Lung (tissue), 12 donors: ENCODE results near the gene DEPDC5. TPM values are rescaled to one million over a fixed set of nuclear protein-coding genes. Genes with fewer than 3 reads are reported as not detected.
"Not testable (repeated sequence)": the region's sequence is repeated elsewhere in the genome, so short reads cannot be mapped to it uniquely, and the experiment has no call there.

Experiments
- ATAC-seq: fragments of 200-7000 bp; cut with Tn5 transposase; one replicate; pipeline ENCODE4 v1.9.1; 2020; ENCODE audit warnings: moderate number of reproducible peaks; ENCODE audit not compliant: insufficient read depth, low FRiP score
- DNase-seq, 3 donors: peaks; one replicate each; pipeline ENCODE4 v3.0.0-alpha.2; 2013 to 2017
- H3K27ac ChIP-seq, 2 donors: one replicate each; pipeline ENCODE4 v1.5.1; 2013; ENCODE audit warnings: mild to moderate bottlenecking in 2 of 2, moderate library complexity in 2 of 2, control low read depth in 1 of 2, inconsistent platforms in 1 of 2, low read depth in 1 of 2, low read length in 1 of 2
- H3K27me3 ChIP-seq, 3 donors: one replicate each; pipeline ENCODE4 v1.5.1; 2013; ENCODE audit warnings: low read length in 2 of 3; ENCODE audit not compliant: control insufficient read depth in 3 of 3, insufficient read depth in 3 of 3
- H3K36me3 ChIP-seq, 4 donors: one replicate each; pipeline ENCODE4 v1.5.1; 2013; ENCODE audit warnings: low read length in 4 of 4, mild to moderate bottlenecking in 1 of 4, moderate library complexity in 1 of 4; ENCODE audit not compliant: control insufficient read depth in 4 of 4, insufficient read depth in 4 of 4
- H3K4me1 ChIP-seq, 5 donors: one replicate each; pipeline ENCODE4 v1.5.1; 2013; ENCODE audit warnings: low read length in 5 of 5, mild to moderate bottlenecking in 2 of 5, moderate library complexity in 1 of 5; ENCODE audit not compliant: control insufficient read depth in 5 of 5, insufficient read depth in 5 of 5
- H3K4me3 ChIP-seq: one replicate; pipeline ENCODE4 v1.5.1; 2013; ENCODE audit warnings: mild to moderate bottlenecking, control low read depth, moderate library complexity
- H3K9ac ChIP-seq, 2 donors: one replicate each; pipeline ENCODE4 v1.5.1; 2013; ENCODE audit warnings: low read length in 2 of 2, control low read depth in 1 of 2; ENCODE audit not compliant: insufficient read depth in 1 of 2
- H3K9me3 ChIP-seq, 4 donors: one replicate each; pipeline ENCODE4 v1.5.1; 2013; ENCODE audit warnings: low read length in 3 of 4, mild to moderate bottlenecking in 1 of 4, moderate library complexity in 1 of 4; ENCODE audit not compliant: control insufficient read depth in 4 of 4, insufficient read depth in 3 of 4
- CTCF ChIP-seq: IDR thresholded peaks from 2 replicates; pipeline ENCODE4 v1.5.1; 2012; ENCODE audit warnings: mild to moderate bottlenecking; ENCODE audit errors: control extremely low read depth, extremely low read depth
- WGBS, 2 donors: extraction: QIAGEN DNeasy Blood & Tissue Kit; methylation state at CpG; one replicate each; pipeline ENCODE4 v1.1.7; 2013; 5-methylcytosine and 5-hydroxymethylcytosine counted together
- polyA plus RNA-seq, 2 donors: library from polyadenylated mRNA; stranded (reverse); fragments of 200-250 nt; gene quantifications; one replicate each; pipeline ENCODE4 v1.2.1, GENCODE V29; 2013
- total RNA-seq, 2 donors: library from RNA; depleted of rRNA in 1 of 2; stranded (reverse); fragments of >200 nt in 1 of 2; gene quantifications; one replicate each; pipeline ENCODE4 v1.2.1, GENCODE V29; 2014 to 2021
- donor health status: control.
- donor health status: control.
- donor health status: Bipolar disorder and iron deficiency.
- donor health status: healthy.
- donor health status: DM: yes; HTN: yes; CAD: no.

Gene DEPDC5
- total and polyA plus RNA-seq, 4 donors: 6.6 to 29.0 (median 16.3) TPM

DNA sequence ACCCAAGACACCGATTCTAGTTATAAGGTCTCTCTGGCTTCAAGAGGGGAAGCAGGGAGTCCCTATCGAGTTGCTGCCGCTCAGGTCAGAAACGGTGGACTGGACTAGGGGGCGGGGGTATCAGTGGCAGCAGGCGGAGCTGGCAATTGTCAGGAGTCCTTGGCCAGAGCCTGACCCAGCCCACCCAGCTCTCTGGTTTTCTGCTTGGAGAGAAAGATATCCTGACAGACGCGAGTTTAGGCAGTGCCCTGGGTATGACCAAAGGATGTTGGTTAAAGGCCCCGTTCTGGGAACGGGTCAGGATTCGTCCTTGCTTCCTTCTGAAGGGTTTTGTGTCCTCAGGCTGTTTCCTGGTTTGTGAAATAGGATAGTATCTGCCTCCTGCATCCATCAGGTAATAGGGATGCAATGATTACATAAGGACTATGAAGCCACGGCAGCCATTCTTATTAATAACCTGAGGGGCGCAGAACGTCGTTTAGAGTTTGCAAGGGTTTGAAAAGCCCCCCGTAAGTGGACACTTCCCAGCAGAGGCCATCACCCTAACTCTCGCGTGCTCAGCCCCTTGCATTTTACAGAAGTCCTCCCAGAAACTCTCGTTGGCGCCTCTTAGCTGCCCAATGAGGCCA is 700 bp upstream of the DEPDC5 start:
- ATAC-seq: no peak
- DNase-seq: peak; percentile 66 to 76 (median 73)
- Histone ChIP-seq H3K4me1 (peaks cover 8 to 42% (median 19%) of the 10 kb centered on the region in 5 donors), H3K27ac (peak overlapping the region; percentile 95 to 97), H3K36me3 (peaks cover 0 to 6% (median 2%) of the 10 kb centered on the region in 4 donors), H3K27me3 (no peaks in the 10 kb centered on the region), H3K9ac (peak overlapping the region; percentile 98 to 99), H3K9me3 (no peaks in the 10 kb centered on the region), H3K4me3 (peak overlapping the region; percentile 33)
- 3 to 4% methylated on average over 20 of the region's 20 CpGs for WGBS, 2 donors
- no peak for TF ChIP-seq CTCF

DNA sequence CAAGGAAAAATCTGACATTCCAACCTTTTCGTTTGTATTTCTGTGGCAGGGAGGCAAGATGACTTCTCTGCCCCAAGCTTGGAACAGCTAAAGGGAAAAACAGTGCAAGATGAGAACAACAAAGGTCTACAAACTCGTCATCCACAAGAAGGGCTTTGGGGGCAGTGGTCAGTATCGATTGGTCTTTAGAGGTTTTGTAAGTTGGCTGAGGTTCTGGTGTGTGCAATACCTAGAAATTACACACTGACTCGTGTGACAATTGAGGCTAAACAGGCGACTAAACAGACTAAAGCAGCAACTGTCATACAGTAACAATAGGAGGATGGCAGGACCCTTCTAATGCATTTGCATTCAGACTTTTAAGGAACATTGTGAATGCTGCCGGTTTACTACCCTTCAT is 994 bp downstream of the DEPDC5 start:
- 38 to 41% methylated on average over 6 of the region's 6 CpGs for WGBS, 2 donors
- Histone ChIP-seq H3K27ac (no peak overlapping the region), H3K27me3 (no peaks in the 10 kb centered on the region), H3K36me3 (peaks cover 0 to 14% (median 10%) of the 10 kb centered on the region in 4 donors), H3K4me1 (peaks cover 5 to 29% (median 14%) of the 10 kb centered on the region in 5 donors), H3K4me3 (no peak overlapping the region), H3K9me3 (no peaks in the 10 kb centered on the region), H3K9ac (peak overlapping the region; percentile 51 to 83)
- DNase-seq (peak in 1 of 3 donors; percentile 15), ATAC-seq (no peak)
- TF ChIP-seq CTCF: no peak

DNA sequence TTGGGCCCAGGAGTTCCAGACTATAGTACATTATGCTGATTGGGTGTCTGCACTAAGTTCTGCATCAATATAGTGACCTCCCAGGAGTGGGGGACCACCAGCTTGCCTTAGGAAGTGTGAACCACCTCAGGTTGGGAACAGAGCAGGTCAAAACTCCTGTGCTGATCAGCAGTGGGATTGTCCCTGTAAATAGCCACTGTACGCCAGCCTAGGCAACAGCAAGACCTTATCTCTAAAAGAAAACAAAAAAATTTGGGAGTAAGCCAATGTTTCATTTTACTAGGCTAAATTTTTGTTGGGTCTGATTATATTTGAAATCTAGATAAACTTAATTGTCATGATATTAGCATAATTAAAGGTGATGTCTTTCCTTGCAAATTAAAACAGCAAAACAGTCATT is 3.4 kb downstream of the DEPDC5 start:
- DNase-seq (peak in 1 of 3 donors; percentile 9), ATAC-seq (no peak)
- Histone ChIP-seq H3K4me1 (peaks cover 5 to 22% (median 10%) of the 10 kb centered on the region in 5 donors), H3K27ac (no peak overlapping the region), H3K27me3 (no peaks in the 10 kb centered on the region), H3K9me3 (no peaks in the 10 kb centered on the region), H3K36me3 (peaks cover 8 to 25% (median 13%) of the 10 kb centered on the region in 4 donors), H3K4me3 (no peak overlapping the region), H3K9ac (no peak overlapping the region)
- TF ChIP-seq CTCF: no peak
- 65 to 67% methylated on average over 1 of the region's 1 CpG for WGBS, 2 donors

DNA sequence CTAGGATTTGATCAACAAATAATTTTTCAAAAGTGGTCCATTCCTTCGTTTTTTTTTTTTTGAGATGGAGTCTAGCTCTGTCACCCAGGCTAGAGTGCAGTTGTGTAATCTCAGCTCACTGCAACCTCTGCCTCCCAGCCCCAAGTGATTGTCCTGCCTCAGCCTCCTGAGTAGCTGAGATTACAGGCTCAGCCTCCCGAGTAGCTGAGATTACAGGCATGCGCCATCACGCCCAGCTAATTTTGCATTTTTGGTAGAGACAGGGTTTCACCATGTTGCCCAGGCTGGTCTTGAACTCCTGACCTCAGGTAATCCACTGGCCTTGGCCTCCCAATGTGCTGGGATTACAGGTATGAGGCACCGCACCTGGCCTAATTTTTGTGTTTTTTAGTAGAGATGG is 5.0 kb downstream of the DEPDC5 start:
- H3K27me3 ChIP-seq, H3K9ac ChIP-seq, H3K4me3 ChIP-seq, ATAC-seq, H3K9me3 ChIP-seq, H3K4me1 ChIP-seq, DNase-seq, H3K27ac ChIP-seq: not testable (repeated sequence)
- WGBS, 2 donors: 91 to 94% methylated on average over 5 of the region's 5 CpGs
- H3K36me3 ChIP-seq: peaks cover 8 to 25% (median 15%) of the 10 kb centered on the region in 4 donors
